H1 (cell line): ENCODE data around the gene SH3GL1. TPM values are rescaled to one million over a fixed set of nuclear protein-coding genes. Genes with fewer than 3 reads are reported as not detected.
A peak's percentile ranks its signal among the peaks of the same experiment; 100 is the strongest.

Experiments used
- CHD7 ChIP-seq: fragments of 300-600 bp; sonication (generic); IDR thresholded peaks from 2 replicates; pipeline ENCODE4 v1.7.1; 2012; ENCODE audit warnings: low read length, moderate library complexity, mild to moderate bottlenecking, inconsistent platforms; ENCODE audit not compliant: insufficient replicate concordance
- MAX ChIP-seq: IDR thresholded peaks from 2 replicates; pipeline ENCODE4 v1.6.1; 2012; ENCODE audit warnings: inconsistent platforms
- POLR2A ChIP-seq, 2 experiments: IDR thresholded peaks; 1 replicate in 1 of 2; 2 replicates in 1 of 2; pipeline ENCODE4 v1.6.1; 2011; ENCODE audit warnings: low read depth in 2 of 2, low read length in 2 of 2, mild to moderate bottlenecking in 2 of 2; ENCODE audit errors: control extremely low read depth in 1 of 2
- RAD21 ChIP-seq, 2 experiments: IDR thresholded peaks in 1 of 2; conservative IDR thresholded peaks in 1 of 2; 2 replicates each; pipeline ENCODE4 v1.6.1; 2011; ENCODE audit warnings: low read depth in 2 of 2, low read length in 2 of 2, improper control_type of control experiment in 1 of 2, inconsistent platforms in 1 of 2, mild to moderate bottlenecking in 1 of 2, moderate library complexity in 1 of 2
- polyA plus RNA-seq, 7 experiments: library from polyadenylated mRNA; depleted of rRNA in 3 of 7; stranded (reverse) in 5 of 7; unstranded in 2 of 7; fragments of >200 nt in 5 of 7; fragments of 200-250 nt in 2 of 7; gene quantifications; 1 replicate in 5 of 7; 2 replicates in 1 of 7; 4 replicates in 1 of 7; pipeline versions ENCODE4 v1.2.1 to v1.2.3, GENCODE V29; 2011 to 2013; ENCODE audit warnings: missing spikeins in 2 of 7, mixed read lengths in 2 of 7
- total RNA-seq: library from RNA; stranded (reverse); fragmentation: NEBNext Ultra II Directional; extraction: Animal tissue kit (Norgen Biotek cat#: 25700); gene quantifications from 2 replicates; pipeline ENCODE4 v1.2.1, GENCODE V29; 2021

SH3GL1 gene
- total and polyA plus RNA-seq, 2 of the 8 experiments (the other 6 are each of a cell fraction or from before 2014, with no cell fraction given), result 81.5 to 102 TPM

- TF ChIP-seq CHD7 (no peak), POLR2A (IDR thresholded peaks at IDR 0.05; ENCODE audit: control extremely low read depth in 1 of 2, low read depth in 2 of 2, low read length in 2 of 2) (0 out of 3 replicates have a peak, but pooled peaks of 1 of the 2 experiments have one; percentile 45), MAX (peak; percentile 87), RAD21 (IDR thresholded peaks at IDR 0.05 in 1 of 2, conservative IDR thresholded peaks at IDR 0.05 in 1 of 2; ENCODE audit: low read depth in 2 of 2, low read length in 2 of 2) (peak; percentile 51 to 58)
Observed at GRCh38 chr19:4362831-4363545, 37.4 kb downstream of the SH3GL1 start (continued).
